Right hindlimb (tissue), 1 donor: ENCODE data around the gene SLC50A1.
"Not testable (repeated sequence)": the region's sequence is repeated elsewhere in the genome, so short reads cannot be mapped to it uniquely, and the experiment has no call there.

Experiments used
- DNase-seq: peaks from one replicate; pipeline ENCODE4 v3.0.0-alpha.2; 2018

Gene SLC50A1

GRCh38 chr1:155137154-155137949, 1.7 kb downstream of the SLC50A1 start:
- no peak for DNase-seq

- peak; percentile 93 for DNase-seq
Observed at GRCh38 chr1:155139895-155140629, 4.4 kb downstream of the SLC50A1 start, which contains the start of gene DPM3. Gene DPM3, minus strand, starts transcription at chr1:155140531. Its CDS starts 291 bp downstream, at chr1:155140240.

DNA sequence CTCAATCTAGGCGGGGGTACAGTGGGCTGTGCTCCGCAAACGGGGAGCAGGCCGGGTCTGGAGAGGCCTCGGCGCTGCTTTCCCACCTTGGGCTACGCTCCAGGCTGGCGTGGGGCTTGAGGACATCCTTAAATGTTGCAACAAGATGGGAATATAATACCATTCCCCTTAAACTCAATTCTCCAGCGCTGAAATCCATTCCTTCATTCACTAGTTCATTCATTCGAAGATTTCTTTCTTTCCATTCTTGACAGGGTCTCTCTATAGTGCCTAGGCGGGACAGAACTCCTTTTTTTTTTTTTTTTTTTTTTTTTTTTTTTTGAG, 4.9 kb downstream of the SLC50A1 start:
- DNase-seq = no peak

DNA sequence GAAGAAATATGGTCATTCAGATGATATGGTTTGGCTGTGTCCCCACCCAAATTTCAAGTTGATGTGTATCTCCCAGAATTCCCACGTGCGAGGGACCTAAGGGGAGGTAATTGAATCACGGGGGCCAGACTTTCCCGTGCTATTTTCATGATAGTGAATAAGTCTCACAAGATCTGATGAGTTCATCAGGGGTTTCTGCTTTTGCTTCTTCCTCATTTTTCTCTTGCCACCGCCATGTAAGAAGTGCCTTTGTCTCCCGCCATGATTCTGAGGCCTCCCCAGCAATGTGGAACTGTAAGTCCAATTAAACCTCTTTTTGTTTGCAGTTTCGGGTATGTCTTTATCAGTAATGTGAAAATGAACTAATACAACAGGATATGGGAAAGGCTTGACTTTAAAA, 6.1 kb downstream of the SLC50A1 start:
- DNase-seq = no peak

DNA sequence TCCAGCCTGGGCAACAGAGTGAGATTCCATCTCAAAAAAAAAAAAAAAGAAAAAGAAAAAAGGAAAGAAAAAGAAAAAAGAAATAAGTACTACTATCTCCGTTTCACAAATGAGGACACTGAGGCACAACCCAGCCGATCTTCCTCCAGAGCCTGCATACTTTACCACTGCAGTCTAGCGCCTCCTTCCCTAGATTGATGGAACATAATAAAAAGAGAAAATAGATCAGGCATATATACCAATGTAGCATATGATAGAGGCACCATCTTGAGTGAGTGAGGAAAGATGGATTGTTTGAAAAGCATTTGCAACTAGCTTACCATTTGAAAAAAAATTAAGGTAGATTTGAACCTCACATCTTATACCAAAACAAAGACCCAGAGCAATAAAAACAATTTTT, 9.8 kb downstream of the SLC50A1 start:
- no peak for DNase-seq

- DNase-seq = not testable (repeated sequence)
Observed at GRCh38 chr1:155155996-155156643, 20.5 kb downstream of the SLC50A1 start.

- DNase-seq = no peak
Observed at GRCh38 chr1:155158991-155159390, 23.3 kb downstream of the SLC50A1 start.

DNA sequence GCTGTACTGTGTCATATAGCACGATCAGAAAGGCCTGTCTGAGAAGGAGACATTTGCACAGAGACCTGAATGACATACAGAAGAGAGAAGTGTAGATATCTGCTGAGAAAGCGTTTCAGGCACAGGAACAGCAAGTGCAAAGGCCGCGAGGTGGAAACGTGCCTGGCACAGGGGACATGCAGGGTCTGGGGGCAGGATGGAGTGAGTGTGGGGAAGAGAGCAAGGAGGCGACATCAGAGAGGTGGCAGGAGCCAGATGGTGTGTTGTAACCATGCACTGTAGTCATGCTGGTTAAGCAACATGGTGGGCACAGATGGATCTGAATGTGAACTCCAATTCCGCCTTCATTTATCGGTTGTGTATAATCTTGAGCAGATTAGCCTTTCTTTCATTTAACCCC, 24.5 kb downstream of the SLC50A1 start:
- DNase-seq = no peak

- DNase-seq = not testable (repeated sequence)
Observed at GRCh38 chr1:155162631-155163030, 27.0 kb downstream of the SLC50A1 start.

DNA sequence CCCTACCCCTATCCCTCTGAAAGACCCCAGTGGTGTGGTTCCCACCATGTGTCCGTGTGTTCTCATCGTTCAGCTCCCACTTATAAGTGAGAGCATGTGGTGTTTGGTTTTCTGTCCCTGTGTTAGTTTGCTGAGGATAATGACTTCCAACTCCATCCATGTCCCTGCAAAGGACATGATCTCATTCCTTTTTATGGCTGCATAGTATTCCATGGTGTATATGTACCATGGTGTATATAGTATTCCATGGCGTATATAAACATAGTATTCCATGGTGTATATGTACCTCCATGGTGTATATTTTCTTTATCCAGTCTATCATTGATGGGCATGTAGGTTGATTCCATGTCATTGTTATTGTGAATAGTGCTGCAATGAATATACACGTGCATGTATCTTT, 28.1 kb downstream of the SLC50A1 start:
- DNase-seq = not testable (repeated sequence)

GRCh38 chr1:155164625-155165024, 29.0 kb downstream of the SLC50A1 start:
- DNase-seq = not testable (repeated sequence)

DNA sequence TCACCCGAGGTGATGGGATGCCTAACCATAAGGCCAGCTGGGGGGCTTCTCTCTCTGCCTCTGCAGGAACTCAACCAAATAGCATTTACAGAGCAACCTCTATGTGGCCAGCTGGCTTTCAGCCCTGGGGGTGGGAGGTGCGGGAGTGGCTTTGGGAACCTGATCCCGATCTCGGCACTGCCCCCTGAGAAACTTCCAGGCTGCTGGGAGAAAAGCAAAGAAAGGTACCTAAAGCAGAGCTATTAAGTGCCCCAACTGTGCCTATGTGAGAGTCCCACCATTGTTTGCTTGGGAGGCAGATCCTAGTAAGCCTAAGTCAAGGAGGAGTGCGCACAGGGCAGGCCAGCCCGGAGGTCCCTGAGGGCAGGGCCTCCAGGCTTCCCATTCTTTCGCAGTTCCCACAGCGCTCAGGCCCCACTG, 30.4 kb downstream of the SLC50A1 start:
- peak; percentile 48 for DNase-seq

DNA sequence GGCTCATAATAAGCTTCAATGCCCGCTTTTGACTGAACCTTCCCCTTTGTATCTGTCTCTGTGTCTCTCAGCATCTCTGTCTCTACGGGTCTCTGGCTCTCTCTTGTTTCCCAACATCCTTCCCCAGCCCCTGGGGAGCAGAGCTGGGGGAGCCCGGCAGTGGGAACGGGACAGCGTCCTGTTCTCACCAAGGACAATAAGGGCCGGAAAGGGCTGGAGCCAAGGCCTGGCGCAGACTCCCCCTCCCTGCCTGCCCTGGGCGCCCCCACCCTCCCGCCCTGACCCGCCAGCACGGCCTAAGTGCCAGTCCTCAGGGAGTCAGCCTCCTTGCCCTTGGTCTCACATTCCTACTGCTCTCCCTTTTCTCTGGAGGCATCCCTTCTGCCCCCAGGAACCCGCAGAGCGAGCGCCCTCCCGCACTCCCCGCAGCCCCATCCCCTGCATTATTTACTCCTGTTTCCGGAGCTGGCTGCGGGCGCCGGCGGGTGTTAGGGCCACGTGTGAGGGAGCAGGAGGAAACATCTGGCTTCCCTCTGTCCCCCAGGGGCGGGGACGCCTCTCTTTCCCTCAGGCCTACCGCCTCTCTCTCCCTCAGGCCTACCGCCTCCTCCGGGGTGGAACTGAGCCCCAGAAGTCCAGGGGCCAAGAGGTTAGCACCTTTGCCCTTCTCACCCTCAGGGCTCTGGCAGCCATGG, 31.0 kb downstream of the SLC50A1 start:
- DNase-seq = peak; percentile 74

DNA sequence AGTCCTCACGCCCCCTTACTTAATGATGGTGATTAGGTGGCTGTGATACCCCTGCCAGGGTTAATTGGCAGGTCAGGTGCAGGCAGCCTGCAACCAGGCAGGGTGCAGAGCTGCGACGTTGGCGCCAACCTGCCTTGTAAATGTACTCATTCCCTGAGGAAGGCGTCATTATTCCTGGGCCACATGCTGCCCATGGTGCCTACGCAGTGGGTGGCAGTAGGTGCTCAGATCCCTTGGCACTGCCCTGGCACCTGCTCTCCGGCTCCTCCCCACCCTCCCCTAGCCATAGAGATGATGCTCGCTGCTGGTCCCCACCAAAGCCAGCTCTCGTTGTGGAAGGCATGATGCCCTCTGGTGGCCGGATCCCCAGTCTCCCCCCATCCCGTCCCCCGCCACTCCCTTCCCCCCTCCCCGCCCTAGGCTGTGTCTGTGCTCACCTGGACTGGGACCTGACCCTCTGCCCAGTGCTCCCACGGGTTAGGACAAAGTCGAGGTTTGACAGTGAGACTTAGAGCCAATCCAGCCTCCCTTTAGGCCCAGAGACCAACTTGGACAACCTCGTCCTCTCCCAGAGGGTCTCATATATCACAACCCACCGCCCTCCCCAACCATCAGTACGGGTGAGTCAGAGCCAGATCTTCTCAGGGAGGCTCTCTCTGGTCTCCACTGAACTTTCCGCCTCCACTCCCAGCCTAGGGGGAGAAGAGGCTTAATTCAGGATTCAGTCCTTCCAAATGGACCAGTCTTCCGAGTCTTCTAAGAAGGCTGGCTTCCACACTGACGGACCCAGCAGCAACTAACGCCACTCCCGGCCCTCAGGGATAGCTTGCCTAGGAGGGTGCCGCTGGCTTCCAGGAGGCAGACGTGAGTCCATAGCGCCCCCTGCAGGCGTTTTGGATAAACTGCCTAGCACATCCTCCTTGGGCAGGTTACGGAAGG, 31.8 kb downstream of the SLC50A1 start:
- DNase-seq = peak; percentile 84

GRCh38 chr1:155168105-155168445, 32.4 kb downstream of the SLC50A1 start:
- not testable (repeated sequence) for DNase-seq

GRCh38 chr1:155168456-155169210, 33.0 kb downstream of the SLC50A1 start:
- DNase-seq = no peak

DNA sequence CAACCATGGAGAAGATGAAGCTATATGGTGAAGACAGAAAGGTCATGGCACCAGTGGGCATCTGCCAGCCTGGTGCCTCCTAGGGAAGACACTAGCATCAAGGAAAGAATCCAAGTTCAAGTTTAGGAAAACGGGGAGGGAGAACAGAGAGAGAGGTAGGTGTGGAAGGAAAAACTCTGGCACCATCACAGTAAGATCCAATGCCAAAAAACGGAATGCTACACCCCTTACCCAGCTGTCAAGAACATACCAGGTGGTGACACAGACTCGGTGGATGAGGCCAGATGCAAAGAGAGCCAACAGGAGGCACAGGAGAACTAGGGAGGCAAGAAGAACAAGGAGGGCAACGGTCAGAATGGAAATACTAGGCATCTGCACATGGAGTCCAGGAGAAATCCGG, 33.9 kb downstream of the SLC50A1 start:
- no peak for DNase-seq

- DNase-seq = no peak
Observed at GRCh38 chr1:155170101-155170785, 34.6 kb downstream of the SLC50A1 start.

DNA sequence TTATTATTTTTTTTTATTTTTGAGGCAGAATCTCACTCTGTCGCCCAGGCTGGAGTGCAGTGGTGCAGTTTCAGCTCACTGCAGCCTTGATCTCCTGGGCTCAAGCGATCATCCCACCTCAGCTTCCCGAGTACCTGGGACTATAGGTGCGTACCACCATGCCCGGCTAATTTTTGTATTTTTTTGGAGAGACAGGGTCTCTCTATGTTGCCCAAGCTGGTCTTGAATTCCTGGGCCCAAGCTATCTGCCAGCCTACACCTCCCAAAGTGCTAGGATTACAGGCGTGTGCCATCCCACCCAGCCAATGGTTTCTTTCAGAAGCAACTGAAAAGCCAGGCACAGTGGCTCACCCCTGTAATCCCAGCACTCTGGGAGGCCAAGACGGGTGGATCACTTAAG, 35.2 kb downstream of the SLC50A1 start:
- DNase-seq = no peak
